ENCODE results near the gene C3orf18. TPM values are rescaled to one million over a fixed set of nuclear protein-coding genes. Genes with fewer than 3 reads are reported as not detected.

The C3orf18 gene
- total RNA-seq, 3 donors from 2014 or later, result 1.5 to 14.1 (median 2.5) TPM

DNA sequence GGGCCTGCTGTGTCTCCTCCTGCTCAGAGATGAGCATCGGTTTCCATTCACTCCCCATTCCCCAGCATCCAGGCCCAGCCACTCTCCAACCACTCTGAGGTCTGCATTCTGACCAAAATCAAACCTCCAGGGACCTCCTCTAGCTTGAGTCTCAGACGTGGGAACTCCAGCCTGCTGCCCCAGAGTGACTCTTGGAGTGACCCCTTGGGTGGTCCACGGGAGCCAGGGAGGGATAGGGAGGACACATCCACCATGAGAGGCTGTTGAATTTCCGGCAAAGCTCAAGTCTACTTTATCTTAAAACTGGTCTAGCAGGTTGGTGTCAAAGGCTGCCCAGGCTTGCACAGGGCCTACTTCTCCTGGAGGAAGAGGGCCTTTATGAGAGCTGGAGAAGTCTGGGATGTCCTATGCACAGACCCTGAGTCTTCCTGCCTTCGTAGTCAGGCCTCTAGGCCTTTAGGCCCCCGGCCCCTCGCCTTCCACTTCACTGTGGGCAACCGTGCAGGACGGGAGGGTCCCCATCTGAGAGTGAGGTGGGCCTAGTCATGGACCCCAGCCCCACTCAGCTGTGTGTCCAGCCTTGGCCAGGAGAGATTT lies 35.1 kb upstream of the C3orf18 start:
- Histone ChIP-seq H3K4me3 (no peak overlapping the region), H3K9me3 (no peaks in the 10 kb centered on the region), H3K4me1 (ENCODE audit: low read depth) (peaks cover 55% of the 10 kb centered on the region), H3K36me3 (ENCODE audit: low read depth) (peaks cover 9% of the 10 kb centered on the region)
- ATAC-seq (peak; percentile 29), DNase-seq (peak; percentile 53 to 55 (median 55))
- TF ChIP-seq, protein P1, sequence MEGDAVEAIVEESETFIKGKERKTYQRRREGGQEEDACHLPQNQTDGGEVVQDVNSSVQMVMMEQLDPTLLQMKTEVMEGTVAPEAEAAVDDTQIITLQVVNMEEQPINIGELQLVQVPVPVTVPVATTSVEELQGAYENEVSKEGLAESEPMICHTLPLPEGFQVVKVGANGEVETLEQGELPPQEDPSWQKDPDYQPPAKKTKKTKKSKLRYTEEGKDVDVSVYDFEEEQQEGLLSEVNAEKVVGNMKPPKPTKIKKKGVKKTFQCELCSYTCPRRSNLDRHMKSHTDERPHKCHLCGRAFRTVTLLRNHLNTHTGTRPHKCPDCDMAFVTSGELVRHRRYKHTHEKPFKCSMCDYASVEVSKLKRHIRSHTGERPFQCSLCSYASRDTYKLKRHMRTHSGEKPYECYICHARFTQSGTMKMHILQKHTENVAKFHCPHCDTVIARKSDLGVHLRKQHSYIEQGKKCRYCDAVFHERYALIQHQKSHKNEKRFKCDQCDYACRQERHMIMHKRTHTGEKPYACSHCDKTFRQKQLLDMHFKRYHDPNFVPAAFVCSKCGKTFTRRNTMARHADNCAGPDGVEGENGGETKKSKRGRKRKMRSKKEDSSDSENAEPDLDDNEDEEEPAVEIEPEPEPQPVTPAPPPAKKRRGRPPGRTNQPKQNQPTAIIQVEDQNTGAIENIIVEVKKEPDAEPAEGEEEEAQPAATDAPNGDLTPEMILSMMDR (IDR thresholded peaks at IDR 0.05), result no peak
- intact Hi-C loops (cut with DNase I, micrococcal nuclease), result no loop called here

DNA sequence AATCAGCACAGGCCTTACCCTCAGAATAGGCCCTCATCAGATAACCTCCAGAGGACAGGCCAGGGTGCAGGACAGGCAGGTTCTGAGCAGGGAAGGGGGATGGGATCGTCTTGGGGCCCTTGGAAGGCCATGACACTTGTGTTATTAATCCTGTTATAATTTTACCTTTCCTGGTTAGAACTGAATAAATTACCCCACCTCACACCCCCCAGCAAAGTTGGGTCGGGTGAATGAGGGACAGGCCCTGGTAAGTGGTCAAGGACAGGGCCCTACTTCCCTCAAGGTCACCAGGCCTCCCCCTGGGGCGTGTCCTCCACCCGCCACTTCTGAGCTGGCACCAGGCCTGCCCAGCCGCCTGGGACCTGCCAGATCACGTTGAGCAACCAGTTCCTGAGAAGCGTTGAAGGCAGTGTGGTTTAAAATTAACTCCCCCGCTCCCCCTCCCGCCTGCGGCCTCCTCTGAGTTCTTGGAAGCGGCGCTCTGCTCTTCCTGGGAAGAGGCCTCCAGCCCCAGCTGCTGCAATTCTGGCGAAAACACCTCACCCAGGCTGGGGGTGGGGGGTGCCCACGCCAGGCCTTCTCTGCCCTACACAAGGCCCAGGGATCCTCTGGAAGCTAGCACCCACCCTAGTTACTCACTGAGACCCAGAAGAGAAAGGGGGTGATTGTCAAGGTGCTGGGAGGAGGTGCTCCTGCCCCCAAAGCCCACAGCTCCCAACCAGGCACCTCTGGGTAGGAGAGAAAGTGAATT lies 33.5 kb upstream of the C3orf18 start:
- DNase-seq, result peak; percentile 96 to 97 (median 97)
- peaks cover 43% of the 10 kb centered on the region for H3K4me1 ChIP-seq (ENCODE audit: low read depth)
- no peaks in the 10 kb centered on the region for H3K9me3 ChIP-seq
- no peaks in the 10 kb centered on the region for H3K36me3 ChIP-seq (ENCODE audit: low read depth)
- TF ChIP-seq, protein P1 (IDR thresholded peaks at IDR 0.05), result no peak
- peak; percentile 88 for ATAC-seq
- H3K4me3 ChIP-seq, result no peak overlapping the region
- intact Hi-C loops (cut with DNase I, micrococcal nuclease), result no loop called here

DNA sequence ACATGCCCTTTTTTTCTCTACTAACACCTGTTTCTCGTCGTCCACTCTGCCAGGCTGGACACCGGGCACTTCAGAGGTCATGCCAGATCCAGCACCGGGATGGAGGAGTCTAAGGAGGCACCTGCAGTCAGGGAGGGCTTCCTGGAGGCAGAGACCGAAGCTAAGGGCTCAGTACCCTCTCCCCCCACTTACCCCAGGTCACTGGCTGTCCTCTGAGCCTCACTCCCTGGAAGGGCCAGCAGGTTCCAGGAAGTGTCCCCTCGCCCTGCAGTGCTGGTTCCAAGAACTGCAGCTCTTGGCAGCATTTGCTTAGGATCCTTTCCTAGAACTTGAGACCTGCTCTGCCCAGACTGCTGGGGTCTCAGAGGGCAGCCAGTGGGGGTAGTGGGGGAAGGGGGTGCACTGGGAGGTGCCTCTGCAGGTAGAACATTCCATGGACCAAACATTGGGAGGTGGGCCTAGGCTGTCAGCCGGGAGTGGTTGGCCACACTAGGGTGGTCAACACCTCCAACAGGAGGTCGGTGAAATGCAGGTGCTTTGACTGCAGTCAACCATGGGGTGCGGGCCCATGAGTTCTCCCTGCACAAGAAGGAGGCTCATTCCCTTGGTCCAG lies 32.7 kb upstream of the C3orf18 start:
- Histone ChIP-seq H3K4me1 (ENCODE audit: low read depth) (peaks cover 43% of the 10 kb centered on the region), H3K36me3 (ENCODE audit: low read depth) (no peaks in the 10 kb centered on the region)
- DNase-seq, result peak in 1 of 3 donors; percentile 55

DNA sequence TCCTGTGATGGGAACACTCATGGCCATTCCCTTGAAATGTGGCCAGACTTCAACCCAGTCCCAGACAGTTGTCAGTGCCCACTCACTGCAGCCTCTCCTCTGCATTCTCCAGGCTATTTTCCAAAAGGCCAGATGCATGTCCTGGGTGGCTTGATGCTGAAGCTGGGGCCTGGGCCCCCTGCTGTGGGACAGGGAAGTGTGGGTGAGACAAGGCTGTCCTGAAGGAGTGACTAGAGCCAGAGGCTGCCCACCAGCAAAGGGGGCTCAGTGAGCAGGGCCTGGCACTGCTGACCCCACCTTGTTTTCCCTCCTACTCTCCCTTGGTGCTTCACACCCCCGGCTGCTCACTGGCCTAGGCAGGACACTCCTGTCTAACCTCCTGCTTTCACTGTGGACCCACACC lies 32.2 kb upstream of the C3orf18 start:
- ATAC-seq (no peak), DNase-seq (peak in 1 of 3 donors; percentile 56)
- H3K4me3 ChIP-seq, result no peak overlapping the region
- H3K4me1 ChIP-seq (ENCODE audit: low read depth), result peaks cover 43% of the 10 kb centered on the region
- TF ChIP-seq, protein P1 (IDR thresholded peaks at IDR 0.05), result no peak
- intact Hi-C loops (cut with DNase I, micrococcal nuclease), result no loop called here
- no peaks in the 10 kb centered on the region for H3K9me3 ChIP-seq
- H3K36me3 ChIP-seq (ENCODE audit: low read depth), result no peaks in the 10 kb centered on the region

More for the DNA sequence above, 32.7 kb upstream of the C3orf18 start:
- no peak overlapping the region for H3K4me3 ChIP-seq
- no peak for ATAC-seq
- H3K9me3 ChIP-seq, result no peaks in the 10 kb centered on the region
- TF ChIP-seq, protein P1 (IDR thresholded peaks at IDR 0.05), result no peak
- intact Hi-C loops (cut with DNase I, micrococcal nuclease), result no loop called here

DNA sequence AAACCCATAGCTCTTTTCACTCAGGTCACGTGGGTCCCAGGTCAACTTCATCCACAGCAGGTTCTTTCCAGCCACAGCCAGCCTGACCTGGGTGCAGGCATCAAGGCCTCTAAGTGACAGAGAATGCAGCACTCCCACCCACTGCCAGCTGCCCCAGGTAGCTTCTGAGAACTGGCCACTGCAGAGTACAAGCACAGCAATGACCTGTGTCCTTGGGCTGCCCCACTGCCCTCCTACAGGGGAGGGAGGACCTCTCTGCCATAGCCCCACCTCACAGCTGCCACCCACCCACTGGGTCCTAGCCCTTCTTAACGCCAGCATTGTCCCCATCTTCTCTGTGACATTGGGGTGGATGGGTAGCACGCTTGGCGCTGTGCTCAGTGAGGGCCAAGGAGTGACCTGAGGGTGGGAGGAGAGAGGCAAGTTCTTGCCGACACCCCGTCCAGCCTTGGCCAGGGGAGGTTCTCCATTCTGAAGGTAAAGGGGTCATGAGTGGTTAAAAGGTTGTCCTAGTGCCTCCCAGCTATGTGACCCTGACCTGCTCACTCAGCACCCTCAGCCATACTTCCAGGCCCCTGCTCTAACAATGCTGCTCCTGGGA lies 31.7 kb upstream of the C3orf18 start:
- DNase-seq (peak in 1 of 3 donors; percentile 33), ATAC-seq (no peak)
- Histone ChIP-seq H3K9me3 (no peaks in the 10 kb centered on the region), H3K4me1 (ENCODE audit: low read depth) (peaks cover 43% of the 10 kb centered on the region), H3K4me3 (no peak overlapping the region), H3K36me3 (ENCODE audit: low read depth) (no peaks in the 10 kb centered on the region)
- TF ChIP-seq, protein P1 (IDR thresholded peaks at IDR 0.05), result no peak
- intact Hi-C loops (cut with DNase I, micrococcal nuclease), result no loop called here
